DMS 273 (cell line): ENCODE data around the gene SFTPA2.
"Not testable (repeated sequence)": the region's sequence is repeated elsewhere in the genome, so short reads cannot be mapped to it uniquely, and the experiment has no call there.

Experiments used
- DNase-seq: peaks from one replicate; lab custom pipeline; 2025; ENCODE audit not compliant: unreplicated experiment; lab: John Stamatoyannopoulos, UW

The SFTPA2 gene

DNA sequence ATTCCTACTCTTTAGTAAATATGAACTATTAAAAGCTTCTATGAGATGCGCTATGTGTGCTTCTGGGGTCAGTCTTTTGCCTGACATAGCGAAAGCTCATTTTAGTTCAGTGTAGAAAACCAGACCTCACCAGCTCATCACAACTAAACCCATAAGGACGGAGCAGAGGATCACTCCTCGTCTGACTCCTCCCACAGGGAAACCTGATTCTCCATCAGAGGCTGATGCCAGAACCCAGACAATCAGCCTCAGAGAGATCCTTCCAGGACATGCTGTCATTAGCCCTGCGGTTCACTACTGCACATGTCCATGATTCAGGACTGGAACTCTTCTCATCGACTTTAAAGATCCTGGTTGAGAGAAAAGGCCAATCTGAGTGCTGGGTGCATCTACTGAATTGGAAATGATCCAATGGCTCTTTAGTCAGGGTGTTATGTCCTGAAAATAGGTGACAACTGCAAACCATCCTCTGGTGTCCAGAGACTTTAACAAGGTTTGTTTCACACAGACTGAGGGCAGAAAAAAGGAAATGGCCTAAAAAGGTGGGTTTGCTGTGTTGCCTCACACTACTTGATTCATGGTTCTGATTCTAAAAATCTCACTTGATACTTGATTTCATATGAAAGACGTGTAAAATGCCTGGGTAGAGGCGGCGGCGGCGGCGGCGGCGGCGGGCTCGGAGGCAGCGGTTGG lies 48.2 kb downstream of the SFTPA2 start, which contains the start of gene EIF5AL1:
EIF5AL1 (plus strand) TSS at position 643 of the 693 bp plus-strand sequence. CDS start 117 bp downstream, outside the sequence.
- DNase-seq = peak; percentile 20

DNA sequence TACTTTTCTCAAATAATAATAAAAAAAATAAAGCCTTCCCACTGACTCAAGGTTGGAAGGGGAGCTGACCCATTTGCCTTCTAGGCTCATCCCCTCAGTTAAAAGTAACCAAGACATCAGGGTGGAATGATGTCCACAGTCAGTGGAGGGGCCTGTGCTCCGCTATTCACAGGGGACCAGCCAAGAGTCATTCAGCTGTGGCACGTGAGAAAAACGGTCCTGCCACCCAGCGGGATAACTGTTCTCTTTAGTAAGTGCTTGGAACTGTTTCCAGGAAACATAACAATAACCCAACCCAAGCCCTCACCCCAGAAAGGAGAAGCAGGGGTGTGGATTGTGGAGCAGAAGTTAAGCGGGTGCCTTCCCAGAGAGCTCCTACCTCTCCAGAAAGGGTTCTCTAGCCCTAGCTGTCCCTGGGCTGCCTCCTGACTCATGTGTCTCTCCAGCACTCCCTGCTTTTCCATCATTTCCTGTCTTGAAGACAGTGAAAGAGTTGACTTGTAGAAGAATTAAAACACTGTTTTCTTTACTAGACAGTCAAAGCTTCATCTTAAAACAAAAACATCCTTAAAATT lies 50.2 kb downstream of the SFTPA2 start:
- not testable (repeated sequence) for DNase-seq

DNA sequence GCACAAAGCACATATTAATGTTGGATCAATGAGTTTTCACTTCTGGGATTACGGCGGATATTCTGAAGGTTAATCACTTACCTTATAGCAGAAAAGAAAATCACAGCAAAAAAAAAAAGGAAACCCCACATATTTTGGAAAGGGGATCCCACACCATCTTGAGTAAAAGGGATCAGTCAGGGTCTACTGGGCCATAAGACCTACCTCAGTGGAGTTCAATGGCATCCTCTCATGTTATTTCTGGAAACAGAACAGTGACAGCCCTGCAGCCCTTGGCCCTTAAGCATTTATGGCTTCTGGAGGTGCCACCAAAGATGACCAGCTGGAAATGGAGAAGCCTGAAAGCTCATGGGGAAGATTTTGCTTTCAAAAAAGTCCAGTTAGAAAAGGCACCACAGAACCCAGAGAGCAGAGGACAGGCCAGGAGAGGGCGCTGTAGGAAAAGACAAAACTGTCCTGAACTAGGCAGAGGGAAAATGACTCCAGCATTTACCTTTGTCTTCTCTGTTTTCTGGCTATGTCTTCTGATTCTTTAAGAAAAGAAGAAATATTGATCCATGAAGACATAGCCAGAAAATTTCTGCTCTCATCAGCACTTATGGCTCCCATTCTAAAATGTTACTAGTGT lies 50.8 kb downstream of the SFTPA2 start:
- DNase-seq = not testable (repeated sequence)

DNA sequence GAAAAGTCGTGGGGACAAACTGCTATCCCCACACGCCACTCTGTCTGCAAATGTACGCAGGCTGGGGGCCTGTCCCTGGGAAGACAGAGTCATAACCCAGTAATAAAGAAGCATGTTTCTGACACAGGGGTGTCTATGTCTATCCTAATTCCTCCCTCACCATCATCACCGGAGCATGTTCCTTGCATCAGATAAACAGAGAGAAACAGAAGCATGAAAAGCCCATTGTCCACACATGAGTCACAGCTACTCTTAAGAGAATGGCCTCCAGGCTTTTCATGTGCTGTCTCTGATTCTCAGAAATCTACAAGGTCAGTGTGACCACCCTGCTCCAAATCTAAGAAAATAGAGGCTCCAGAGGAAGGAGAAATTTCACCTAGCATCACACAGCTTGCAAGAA lies 52.0 kb downstream of the SFTPA2 start:
- not testable (repeated sequence) for DNase-seq

DNA sequence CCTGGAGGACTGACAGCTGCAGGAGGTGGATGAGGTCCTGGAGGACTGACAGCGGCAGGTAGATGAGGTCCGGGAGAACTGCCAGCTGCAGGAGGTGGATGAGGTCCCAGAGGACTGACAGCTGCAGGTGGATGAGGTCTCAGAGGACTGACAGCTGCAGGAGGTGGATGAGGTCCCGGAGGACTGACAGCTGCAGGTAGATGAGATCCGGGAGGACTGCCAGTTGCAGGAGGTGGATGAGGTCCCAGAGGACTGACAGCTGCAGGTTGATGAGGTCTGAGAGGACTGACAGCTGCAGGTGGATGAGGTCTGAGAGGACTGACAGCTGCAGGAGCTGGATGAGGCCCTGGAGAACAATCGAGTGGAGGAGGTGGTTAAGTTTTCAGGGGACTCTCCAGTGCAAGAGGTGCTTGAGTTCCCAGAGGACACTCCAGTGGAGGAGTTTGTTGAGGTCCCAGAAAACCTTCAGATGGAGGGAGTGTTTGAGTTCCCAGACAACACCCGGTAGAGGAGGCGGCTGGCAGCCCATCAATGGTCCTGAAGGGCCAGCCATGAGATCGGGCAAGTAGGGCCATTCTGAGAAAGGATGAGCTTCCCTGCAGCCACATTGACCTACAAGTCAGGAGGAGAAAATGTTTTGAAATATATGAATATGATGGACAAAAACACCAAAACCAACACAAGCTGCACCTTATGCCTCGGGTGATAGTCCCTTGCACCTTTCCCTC lies 52.6 kb downstream of the SFTPA2 start:
- DNase-seq = no peak
